OCI-LY1 (cell line): ENCODE data around the gene AFF2.

Source experiments
- H2AFZ ChIP-seq: fragments of 200-600 bp; sonication (generic), shearing (Covaris generic); 2 replicates; pipeline ENCODE4 v1.6.0; 2014; ENCODE audit warnings: antibody characterized with exemption, mild to moderate bottlenecking, low read length
- H3F3A ChIP-seq: fragments of 200-600 bp; sonication (generic), shearing (Covaris generic); 2 replicates; pipeline ENCODE4 v1.6.0; 2014; ENCODE audit warnings: mild to moderate bottlenecking, antibody characterized with exemption, low read length, moderate library complexity; ENCODE audit not compliant: insufficient read depth
- H3K27ac ChIP-seq: fragments of 200-600 bp; sonication (generic); 2 replicates; pipeline ENCODE4 v1.5.1; 2014; ENCODE audit warnings: low read length, mixed run types, mild to moderate bottlenecking, low read depth; ENCODE audit not compliant: poor library complexity, severe bottlenecking
- H3K27me3 ChIP-seq: fragments of 200-600 bp; sonication (generic); 2 replicates; pipeline ENCODE4 v1.6.0; 2014; ENCODE audit warnings: antibody characterized with exemption, mild to moderate bottlenecking, low read length, moderate library complexity; ENCODE audit not compliant: insufficient read depth
- H3K36me3 ChIP-seq: fragments of 200-600 bp; sonication (generic); 2 replicates; pipeline ENCODE4 v1.6.1; 2014; ENCODE audit warnings: mild to moderate bottlenecking, antibody characterized with exemption, low read length, moderate library complexity, mixed read lengths; ENCODE audit not compliant: insufficient read depth
- H3K4me1 ChIP-seq: fragments of 200-600 bp; sonication (generic); 2 replicates; pipeline ENCODE4 v1.5.1; 2014; ENCODE audit warnings: mild to moderate bottlenecking, low read length, moderate library complexity; ENCODE audit not compliant: insufficient read depth, severe bottlenecking
- H3K4me2 ChIP-seq: fragments of 200-600 bp; sonication (generic), shearing (Covaris generic); 2 replicates; pipeline ENCODE4 v1.6.1; 2014; ENCODE audit warnings: low read length
- H3K4me3 ChIP-seq: fragments of 200-600 bp; sonication (generic); 2 replicates; pipeline ENCODE4 v1.5.1; 2014; ENCODE audit warnings: low read length, low read depth, mild to moderate bottlenecking, mixed read lengths; ENCODE audit not compliant: poor library complexity, severe bottlenecking
- H3K79me2 ChIP-seq: fragments of 200-600 bp; shearing (Covaris generic); 2 replicates; pipeline ENCODE4 v1.6.1; 2016; ENCODE audit warnings: mixed run types, low read length, mixed read lengths; ENCODE audit not compliant: insufficient read depth
- H3K9ac ChIP-seq: fragments of 200-600 bp; sonication (generic), shearing (Covaris generic); 2 replicates; pipeline ENCODE4 v1.6.1; 2014; ENCODE audit warnings: mild to moderate bottlenecking, low read length, mixed read lengths
- H3K9me2 ChIP-seq: fragments of 200-600 bp; sonication (generic), shearing (Covaris generic); 2 replicates; pipeline ENCODE4 v1.6.1; 2014; ENCODE audit warnings: low read depth, mild to moderate bottlenecking, low read length, mixed read lengths
- H3K9me3 ChIP-seq: fragments of 200-600 bp; shearing (Covaris generic); 2 replicates; pipeline ENCODE4 v1.6.1; 2014; ENCODE audit warnings: low read length, mixed read lengths
- H4K20me1 ChIP-seq: fragments of 200-600 bp; sonication (generic), shearing (Covaris generic); 2 replicates; pipeline ENCODE4 v1.6.0; 2016; ENCODE audit warnings: mild to moderate bottlenecking, low read length; ENCODE audit not compliant: insufficient read depth
- CTCF ChIP-seq: fragments of 200-600 bp; sonication (generic), shearing (Covaris generic); IDR thresholded peaks from 2 replicates; pipeline ENCODE4 v1.5.1; 2017; ENCODE audit warnings: mild to moderate bottlenecking, antibody characterized with exemption, low read length, moderate library complexity, mixed read lengths
- EZH2 ChIP-seq: fragments of 200-600 bp; sonication (generic), shearing (Covaris generic); IDR thresholded peaks from 2 replicates; pipeline ENCODE4 v1.8.0; 2017; ENCODE audit warnings: borderline replicate concordance, mixed run types, mild to moderate bottlenecking, antibody characterized with exemption, low read length, moderate library complexity, mixed read lengths

AFF2 gene

GRCh38 chrX:148938348-148938747 is 437.9 kb downstream of the AFF2 start:
- Histone ChIP-seq H3K4me1 (peaks cover 10% of the 10 kb centered on the region), H3F3A (no peaks in the 10 kb centered on the region), H3K27me3 (no peaks in the 10 kb centered on the region), H3K9me3 (no peaks in the 10 kb centered on the region), H3K27ac (no peak overlapping the region), H3K4me3 (no peak overlapping the region), H3K79me2 (no peaks in the 10 kb centered on the region), H3K9ac (no peak overlapping the region), H3K4me2 (no peak overlapping the region), H3K9me2 (no peaks in the 10 kb centered on the region), H3K36me3 (no peaks in the 10 kb centered on the region), H2AFZ (no peak overlapping the region), H4K20me1 (no peaks in the 10 kb centered on the region)
- TF ChIP-seq EZH2 = no peak
- no peak for TF ChIP-seq CTCF

- no peaks in the 10 kb centered on the region for H4K20me1 ChIP-seq
- no peaks in the 10 kb centered on the region for H3K27me3 ChIP-seq
- no peaks in the 10 kb centered on the region for H3F3A ChIP-seq
- H2AFZ ChIP-seq = no peak overlapping the region
- H3K9ac ChIP-seq = no peak overlapping the region
- no peaks in the 10 kb centered on the region for H3K79me2 ChIP-seq
- no peak for TF ChIP-seq EZH2
- no peak for TF ChIP-seq CTCF
- H3K4me2 ChIP-seq = no peak overlapping the region
- H3K4me3 ChIP-seq = no peak overlapping the region
- H3K27ac ChIP-seq = no peak overlapping the region
- no peaks in the 10 kb centered on the region for H3K9me2 ChIP-seq
- no peaks in the 10 kb centered on the region for H3K9me3 ChIP-seq
- H3K36me3 ChIP-seq = no peaks in the 10 kb centered on the region
- peaks cover 10% of the 10 kb centered on the region for H3K4me1 ChIP-seq
Observed at GRCh38 chrX:148940411-148940996, 440.1 kb downstream of the AFF2 start.

GRCh38 chrX:148942754-148943153 is 442.3 kb downstream of the AFF2 start:
- H3K4me1 ChIP-seq = peaks cover 10% of the 10 kb centered on the region
- H3K4me3 ChIP-seq = no peak overlapping the region
- no peak for TF ChIP-seq EZH2
- TF ChIP-seq CTCF = no peak
- no peak overlapping the region for H3K9ac ChIP-seq
- H3K27ac ChIP-seq = no peak overlapping the region
- H3K4me2 ChIP-seq = no peak overlapping the region
- H3K9me2 ChIP-seq = no peaks in the 10 kb centered on the region
- no peak overlapping the region for H2AFZ ChIP-seq
- H4K20me1 ChIP-seq = no peaks in the 10 kb centered on the region
- H3K27me3 ChIP-seq = no peaks in the 10 kb centered on the region
- H3K36me3 ChIP-seq = no peaks in the 10 kb centered on the region
- H3K9me3 ChIP-seq = no peaks in the 10 kb centered on the region
- H3K79me2 ChIP-seq = no peaks in the 10 kb centered on the region
- H3F3A ChIP-seq = no peaks in the 10 kb centered on the region
